Measurements from ENCODE around the gene XPO5. TPM values are rescaled to one million over a fixed set of nuclear protein-coding genes. Genes with fewer than 3 reads are reported as not detected.
A peak's percentile ranks its signal among the peaks of the same experiment; 100 is the strongest.

The XPO5 gene
- total RNA-seq, 1 experiment from 2014 or later: 70.9 TPM

GRCh38 chr6:43516697-43517504 is 58.9 kb downstream of the XPO5 start, which contains the start of the genes POLR1C and YIPF3:
TSS of gene POLR1C (plus strand) at chr6:43517089. CDS start at chr6:43517110, 21 bp downstream.
TSS of gene YIPF3 (minus strand) at chr6:43516926. CDS start at chr6:43516807, 119 bp downstream.
- Histone ChIP-seq H3K36me3 (replicated peaks; ENCODE audit: control insufficient read depth, insufficient read depth, low read length) (peaks cover 45% of the 10 kb centered on the region), H3K27me3 (ENCODE audit: control insufficient read depth, insufficient read depth, low read length) (no peaks in the 10 kb centered on the region), H3K4me3 (ENCODE audit: insufficient read depth, low read depth, low read length) (peak within 1 kb of the TSS; percentile 69)
- DNase-seq: peak; percentile 98

GRCh38 chr6:43516367-43516696 is 59.5 kb downstream of the XPO5 start:
- no peaks in the 10 kb centered on the region for H3K27me3 ChIP-seq (ENCODE audit: control insufficient read depth, insufficient read depth, low read length)
- no peak for DNase-seq
- H3K36me3 ChIP-seq (replicated peaks; ENCODE audit: control insufficient read depth, insufficient read depth, low read length): peaks cover 41% of the 10 kb centered on the region
- H3K4me3 ChIP-seq (ENCODE audit: insufficient read depth, low read depth, low read length): peak overlapping the region; percentile 69

DNA sequence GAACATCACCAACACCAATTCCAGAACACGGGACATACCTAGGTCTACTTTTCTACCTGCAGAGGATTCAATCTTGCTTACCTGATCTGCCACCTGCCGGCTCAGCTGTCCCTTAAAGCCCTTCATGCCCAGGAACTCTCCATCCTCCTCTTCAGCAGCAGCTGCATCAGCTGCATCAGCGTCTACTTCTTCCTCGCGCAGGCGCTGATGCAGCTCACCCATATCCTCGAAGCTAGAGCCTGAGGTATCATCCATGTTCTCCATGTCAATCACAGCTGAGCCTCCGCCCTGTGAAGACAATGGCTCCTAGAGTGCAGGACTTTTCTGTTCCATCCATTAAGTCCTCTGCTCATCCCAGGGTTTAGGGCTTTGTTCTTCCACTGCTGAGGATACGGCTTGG is 60.0 kb downstream of the XPO5 start:
- H3K36me3 ChIP-seq (replicated peaks; ENCODE audit: control insufficient read depth, insufficient read depth, low read length): peaks cover 36% of the 10 kb centered on the region
- peak; percentile 19 for DNase-seq
- no peaks in the 10 kb centered on the region for H3K27me3 ChIP-seq (ENCODE audit: control insufficient read depth, insufficient read depth, low read length)
- H3K4me3 ChIP-seq (ENCODE audit: insufficient read depth, low read depth, low read length): peak overlapping the region; percentile 69

DNA sequence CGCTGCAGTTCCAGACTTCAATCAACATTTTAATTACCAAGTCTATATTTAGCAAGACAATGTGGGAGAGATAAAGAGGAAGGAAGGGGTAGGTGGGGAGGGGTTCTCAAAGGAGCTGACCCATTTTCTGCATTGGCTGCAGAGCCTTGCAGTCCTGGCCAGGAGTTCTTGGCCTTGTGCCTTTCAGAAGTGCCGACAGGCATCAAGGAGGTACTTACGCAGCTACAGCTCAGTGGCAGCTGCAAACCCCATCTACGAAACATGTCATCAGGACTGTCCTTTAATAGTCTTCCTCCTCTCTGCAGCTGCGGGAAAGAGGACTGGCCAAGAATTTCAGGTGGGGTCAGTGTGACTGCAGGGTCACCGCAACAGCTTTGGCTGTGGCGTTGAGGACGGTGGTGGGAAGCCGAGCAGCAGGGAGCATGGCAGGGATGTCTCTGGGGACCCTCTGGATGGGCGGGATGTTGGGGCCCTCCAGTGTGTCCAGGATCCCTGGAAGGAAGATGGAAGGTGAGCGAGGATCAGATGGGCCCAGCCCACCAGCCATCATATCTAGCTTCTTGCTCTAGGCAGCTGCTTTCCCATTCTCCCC is 63.9 kb downstream of the XPO5 start:
- H3K4me3 ChIP-seq (ENCODE audit: insufficient read depth, low read depth, low read length): no peak overlapping the region
- DNase-seq: peak; percentile 14
- peaks cover 23% of the 10 kb centered on the region for H3K36me3 ChIP-seq (replicated peaks; ENCODE audit: control insufficient read depth, insufficient read depth, low read length)
- peaks cover 26% of the 10 kb centered on the region for H3K27me3 ChIP-seq (ENCODE audit: control insufficient read depth, insufficient read depth, low read length)

DNA sequence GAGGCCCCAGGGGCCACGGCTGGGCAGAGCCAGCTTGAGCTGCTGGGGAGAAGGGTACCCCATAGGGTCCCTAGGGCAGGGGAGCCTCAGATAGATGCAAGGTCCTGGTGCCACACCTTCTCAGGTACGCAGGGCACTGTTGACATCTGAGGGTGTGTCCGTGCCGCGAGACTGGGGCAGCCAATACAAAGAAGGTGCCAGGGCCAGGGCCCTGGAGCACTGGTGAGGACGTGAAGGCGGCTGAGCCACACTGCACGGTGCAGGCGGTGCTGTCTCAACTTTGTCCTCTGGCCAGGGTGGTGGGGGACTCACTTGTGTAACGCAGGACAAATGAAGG is 65.0 kb downstream of the XPO5 start:
- H3K27me3 ChIP-seq (ENCODE audit: control insufficient read depth, insufficient read depth, low read length): peaks cover 26% of the 10 kb centered on the region
- DNase-seq: no peak
- peaks cover 23% of the 10 kb centered on the region for H3K36me3 ChIP-seq (replicated peaks; ENCODE audit: control insufficient read depth, insufficient read depth, low read length)
- peak overlapping the region; percentile 66 for H3K4me3 ChIP-seq (ENCODE audit: insufficient read depth, low read depth, low read length)

DNA sequence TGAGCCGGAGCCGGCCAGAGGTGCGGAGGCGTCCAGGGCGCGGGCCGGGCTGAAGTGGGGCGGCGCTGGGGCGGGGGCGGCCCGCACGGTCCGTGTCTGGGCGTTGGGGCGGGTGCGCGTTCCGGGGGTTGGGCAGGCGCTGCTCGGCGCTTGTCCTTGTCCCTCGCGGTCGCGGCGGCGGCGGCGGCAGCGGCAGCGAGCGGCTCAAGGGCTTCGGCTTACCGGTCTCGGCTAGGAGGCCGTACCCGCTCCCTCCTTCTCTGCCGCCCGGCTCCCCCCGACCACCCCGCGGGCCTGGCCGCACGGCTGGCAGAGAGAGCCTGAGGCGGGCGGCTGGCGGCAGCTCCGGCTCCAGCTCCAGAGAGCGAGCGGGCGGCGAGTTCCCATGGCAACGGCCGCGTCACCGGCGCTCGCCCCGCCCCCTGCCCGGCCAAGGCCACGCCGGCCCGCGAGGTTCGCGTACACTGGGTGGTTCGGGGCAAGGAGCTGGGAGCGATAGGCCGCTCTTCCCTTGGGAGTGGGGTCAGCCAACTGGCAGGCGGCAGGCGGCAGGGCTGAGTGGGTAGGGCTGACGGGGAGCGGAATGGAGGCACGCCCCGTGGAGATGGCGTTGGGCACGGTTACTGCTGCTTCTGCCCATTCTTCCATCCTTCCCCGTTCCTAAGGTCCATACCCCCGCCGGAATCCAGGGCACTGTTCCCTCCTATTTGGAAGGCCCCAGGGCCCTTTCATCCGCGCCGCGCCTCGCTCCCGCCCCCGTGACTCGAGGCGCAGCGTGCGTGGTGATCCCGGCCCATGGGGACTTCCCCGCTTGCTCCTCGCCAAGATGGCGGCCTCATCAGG is 65.6 kb downstream of the XPO5 start, which contains the start of gene LRRC73:
TSS of gene LRRC73 (minus strand) at position 363 of the 843 bp plus-strand sequence. CDS start 561 bp downstream, outside the sequence.
- Histone ChIP-seq H3K36me3 (replicated peaks; ENCODE audit: control insufficient read depth, insufficient read depth, low read length) (peaks cover 18% of the 10 kb centered on the region), H3K27me3 (ENCODE audit: control insufficient read depth, insufficient read depth, low read length) (peaks cover 26% of the 10 kb centered on the region), H3K4me3 (ENCODE audit: insufficient read depth, low read depth, low read length) (peak within 1 kb of the TSS; percentile 66)
- peak; percentile 96 for DNase-seq

DNA sequence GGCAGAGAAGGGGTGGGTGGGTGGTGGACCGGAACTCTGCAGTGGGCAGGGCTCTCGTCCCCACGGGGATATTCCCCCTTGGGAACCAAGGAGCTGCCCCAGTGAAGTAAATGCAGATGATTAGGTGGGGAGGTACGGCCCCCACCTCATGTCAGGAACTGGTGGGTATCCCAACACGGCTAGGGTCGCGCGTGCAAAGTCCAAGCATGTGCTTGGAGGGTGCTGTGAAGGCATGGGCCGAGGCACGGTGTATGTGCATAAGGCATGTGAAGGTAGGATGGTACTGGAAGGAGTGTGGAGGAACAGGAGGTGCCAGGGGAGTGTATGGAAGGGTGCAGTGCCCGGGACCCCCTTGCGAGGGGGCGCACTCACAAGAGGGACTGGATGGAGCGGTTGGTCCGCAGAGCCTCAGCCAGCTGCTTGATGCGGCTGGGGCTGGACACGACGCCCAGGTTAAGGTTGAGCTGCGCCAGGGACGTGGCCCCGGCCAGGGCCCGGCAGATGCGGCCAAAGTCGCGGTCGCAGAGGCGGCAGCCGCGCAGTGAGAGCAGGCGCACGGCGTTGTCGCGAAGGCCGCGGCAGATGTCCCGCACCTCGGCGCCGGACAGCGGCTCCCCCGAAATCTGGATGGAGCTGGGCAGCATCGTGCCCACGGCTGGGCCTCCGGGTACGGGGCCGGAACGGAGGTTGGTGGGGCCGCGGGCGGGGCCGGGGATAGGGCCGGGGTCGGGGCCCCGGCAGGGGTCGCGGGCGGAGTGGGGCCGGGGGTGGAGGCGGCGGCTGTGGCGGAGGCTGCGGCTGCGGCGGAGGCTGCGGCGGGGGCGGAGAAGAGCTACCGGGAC is 66.5 kb downstream of the XPO5 start:
- peaks cover 26% of the 10 kb centered on the region for H3K27me3 ChIP-seq (ENCODE audit: control insufficient read depth, insufficient read depth, low read length)
- DNase-seq: peak; percentile 77
- H3K36me3 ChIP-seq (replicated peaks; ENCODE audit: control insufficient read depth, insufficient read depth, low read length): peaks cover 19% of the 10 kb centered on the region
- H3K4me3 ChIP-seq (ENCODE audit: insufficient read depth, low read depth, low read length): peak overlapping the region; percentile 66

DNA sequence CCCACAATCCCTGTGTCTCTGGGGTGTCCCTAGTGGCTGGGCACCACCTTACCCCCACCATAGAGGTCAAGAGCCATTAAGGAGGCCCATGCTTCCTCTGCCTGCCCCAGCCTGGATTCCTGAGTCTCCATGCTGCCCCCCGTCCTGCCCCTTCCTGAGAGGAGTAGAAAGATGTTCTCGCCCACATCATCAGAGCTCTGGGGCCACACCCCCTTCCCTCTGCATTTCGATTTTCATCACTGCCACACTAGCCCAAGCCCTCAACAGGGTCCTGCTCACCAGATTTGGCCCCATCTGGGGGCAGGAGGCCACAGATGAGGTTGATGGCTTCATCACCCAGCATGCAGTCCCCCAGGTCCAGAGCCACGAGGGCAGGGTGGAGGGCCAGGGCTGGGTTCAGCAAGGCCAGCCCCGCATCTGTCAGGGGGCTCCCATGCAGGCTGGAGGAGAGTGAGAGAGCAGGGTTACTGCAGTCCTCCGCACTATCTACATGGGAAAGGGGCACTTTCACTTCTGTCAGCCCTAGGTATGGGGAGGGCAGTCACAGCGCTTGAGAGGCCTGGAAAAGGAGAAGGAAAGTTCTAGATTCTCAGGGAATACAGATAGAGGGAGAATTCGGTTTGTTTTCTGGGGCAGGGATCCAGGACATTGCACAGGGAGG is 67.2 kb downstream of the XPO5 start:
- Histone ChIP-seq H3K27me3 (ENCODE audit: control insufficient read depth, insufficient read depth, low read length) (peaks cover 26% of the 10 kb centered on the region), H3K4me3 (ENCODE audit: insufficient read depth, low read depth, low read length) (no peak overlapping the region), H3K36me3 (replicated peaks; ENCODE audit: control insufficient read depth, insufficient read depth, low read length) (peaks cover 18% of the 10 kb centered on the region)
- DNase-seq: peak; percentile 54

DNA sequence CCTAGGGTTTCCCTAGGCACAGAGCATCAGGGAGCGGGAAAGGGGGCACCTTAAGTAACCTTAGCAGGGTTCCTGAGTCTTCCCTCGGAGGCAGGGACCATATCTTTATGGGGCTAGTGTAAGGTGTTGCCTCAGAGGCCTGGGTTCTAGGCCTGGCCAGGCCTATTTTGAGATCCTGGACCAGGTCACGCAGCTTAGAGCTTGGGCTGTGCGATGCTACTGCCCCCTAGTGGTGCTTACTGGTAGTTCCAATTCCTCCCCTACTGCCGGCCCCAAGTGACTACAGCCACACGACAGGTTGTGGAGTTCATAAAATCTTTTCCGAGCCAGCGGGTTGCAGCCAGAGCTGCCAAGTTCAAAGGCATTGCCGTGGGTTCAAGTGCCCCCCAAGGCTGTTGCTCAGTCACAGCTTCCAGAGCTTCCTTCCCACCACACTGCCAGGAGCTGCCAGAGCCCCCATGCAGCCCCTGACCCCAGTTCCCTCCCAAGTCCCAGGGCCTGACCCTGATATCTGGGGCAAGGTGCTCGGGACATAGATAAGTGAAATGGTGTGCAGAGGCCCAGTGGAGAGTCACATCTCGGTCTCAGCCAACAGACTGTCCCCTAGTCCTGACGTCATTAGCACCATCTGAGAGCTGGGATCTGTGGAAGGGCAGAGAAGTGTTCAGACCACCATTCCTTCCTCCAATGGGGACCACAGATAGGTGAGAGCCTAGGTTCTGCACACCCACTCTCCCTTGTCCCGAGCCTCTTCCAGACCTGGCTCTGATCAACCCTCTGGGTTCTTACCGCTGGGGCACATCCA is 69.0 kb downstream of the XPO5 start:
- peak; percentile 91 for DNase-seq
- Histone ChIP-seq H3K27me3 (ENCODE audit: control insufficient read depth, insufficient read depth, low read length) (peaks cover 26% of the 10 kb centered on the region), H3K36me3 (replicated peaks; ENCODE audit: control insufficient read depth, insufficient read depth, low read length) (peaks cover 17% of the 10 kb centered on the region), H3K4me3 (ENCODE audit: insufficient read depth, low read depth, low read length) (no peak overlapping the region)

DNA sequence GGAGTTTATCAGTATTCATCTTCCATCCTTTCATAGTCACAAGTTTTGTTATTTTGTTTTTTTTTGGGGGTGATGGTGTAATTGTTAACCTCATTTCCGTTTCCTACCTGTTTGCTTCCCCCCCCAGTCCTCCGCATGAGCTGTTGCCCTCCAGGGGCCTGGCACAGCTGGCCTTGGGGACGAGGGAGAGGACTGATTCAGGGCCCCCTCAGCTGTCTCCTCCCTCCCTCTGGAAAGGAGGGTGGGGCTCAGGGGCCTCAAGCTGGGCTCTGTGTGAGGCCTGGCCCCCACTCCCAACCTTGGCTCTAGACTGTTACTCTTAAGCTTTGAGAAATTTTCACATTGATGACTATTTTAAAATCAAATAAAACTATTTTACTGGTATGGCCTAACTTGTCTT is 69.7 kb downstream of the XPO5 start:
- H3K27me3 ChIP-seq (ENCODE audit: control insufficient read depth, insufficient read depth, low read length): peaks cover 26% of the 10 kb centered on the region
- DNase-seq: peak; percentile 46

GRCh38 chr6:43505718-43506117 is 70.1 kb downstream of the XPO5 start:
- Histone ChIP-seq H3K4me3 (ENCODE audit: insufficient read depth, low read depth, low read length) (no peak overlapping the region), H3K36me3 (replicated peaks; ENCODE audit: control insufficient read depth, insufficient read depth, low read length) (peaks cover 23% of the 10 kb centered on the region), H3K27me3 (ENCODE audit: control insufficient read depth, insufficient read depth, low read length) (peaks cover 26% of the 10 kb centered on the region)
- DNase-seq: peak; percentile 59

More for the DNA sequence above, 69.7 kb downstream of the XPO5 start:
- no peak overlapping the region for H3K4me3 ChIP-seq (ENCODE audit: insufficient read depth, low read depth, low read length)
- H3K36me3 ChIP-seq (replicated peaks; ENCODE audit: control insufficient read depth, insufficient read depth, low read length): peaks cover 19% of the 10 kb centered on the region

- H3K36me3 ChIP-seq (replicated peaks; ENCODE audit: control insufficient read depth, insufficient read depth, low read length): peaks cover 29% of the 10 kb centered on the region
- H3K4me3 ChIP-seq (ENCODE audit: insufficient read depth, low read depth, low read length): no peak overlapping the region
- peak; percentile 19 for DNase-seq
- H3K27me3 ChIP-seq (ENCODE audit: control insufficient read depth, insufficient read depth, low read length): peaks cover 25% of the 10 kb centered on the region
Measured at GRCh38 chr6:43504756-43505593, 70.9 kb downstream of the XPO5 start.

Data from H7 (cell line).